PC-9 (cell line): ENCODE measurements around the gene IL1RAP.

Experiments used
- CTCF ChIP-seq: fragments of 200-600 bp; sonication (generic); conservative IDR thresholded peaks from 2 replicates; pipeline ENCODE4 v1.6.1; 2017; ENCODE audit warnings: mixed run types, antibody characterized with exemption, mild to moderate bottlenecking, moderate library complexity
- EZH2 ChIP-seq: fragments of 200-600 bp; sonication (generic); IDR thresholded peaks from 2 replicates; pipeline ENCODE4 v1.8.0; 2017; ENCODE audit warnings: antibody characterized with exemption, low read depth

- TF ChIP-seq EZH2 = no peak
- TF ChIP-seq CTCF = no peak
Measured at GRCh38 chr3:190642016-190642415, 128.1 kb downstream of the IL1RAP start.
